HFFc6 (cell line): ENCODE data around the gene SLC35A4. TPM values are rescaled to one million over a fixed set of nuclear protein-coding genes. Genes with fewer than 3 reads are reported as not detected.

Experiments
- DNase-seq: peaks from one replicate; pipeline ENCODE4 v3.0.0-alpha.2; 2018
- H3K27ac Mint-ChIP-seq: 2 replicates; pipeline ENCODE4 v1.8.0; 2020; ENCODE audit warnings: mild to moderate bottlenecking, mixed read lengths
- H3K27me3 Mint-ChIP-seq: 2 replicates; pipeline ENCODE4 v1.8.0; 2021; ENCODE audit warnings: mild to moderate bottlenecking, moderate library complexity, mixed read lengths; ENCODE audit not compliant: insufficient read depth
- H3K36me3 Mint-ChIP-seq: 2 replicates; pipeline ENCODE4 v1.8.0; 2021; ENCODE audit warnings: low read depth, mixed read lengths
- H3K4me1 Mint-ChIP-seq: 2 replicates; pipeline ENCODE4 v1.8.0; 2020; ENCODE audit warnings: low read depth, mixed read lengths
- H3K4me3 Mint-ChIP-seq: 2 replicates; pipeline ENCODE4 v1.8.0; 2020; ENCODE audit warnings: mild to moderate bottlenecking, moderate library complexity, mixed read lengths
- H3K9me3 Mint-ChIP-seq: 2 replicates; pipeline ENCODE4 v1.8.0; 2020; ENCODE audit warnings: mild to moderate bottlenecking, mixed read lengths
- total RNA-seq, 6 experiments: library from RNA; stranded (reverse); fragmentation: NEBNext Ultra II Directional; extraction: Animal tissue kit (Norgen Biotek cat#: 25700); gene quantifications; 2 replicates in 1 of 6; 3 replicates in 5 of 6; pipeline ENCODE4 v1.2.3, GENCODE V29; 2021
- TF ChIP-seq, protein P1 (sequence below): fragments of 200-600 bp; sonication (generic); IDR thresholded peaks from 2 replicates; pipeline ENCODE4 v1.5.0; 2021; ENCODE audit warnings: antibody characterized with exemption, mild to moderate bottlenecking

Gene SLC35A4
- total RNA-seq, 6 experiments from 2014 or later: 64.1 to 72.8 (median 71.2) TPM

- peak overlapping the region; percentile 86 for H3K27ac Mint-ChIP-seq
- TF ChIP-seq, protein P1, sequence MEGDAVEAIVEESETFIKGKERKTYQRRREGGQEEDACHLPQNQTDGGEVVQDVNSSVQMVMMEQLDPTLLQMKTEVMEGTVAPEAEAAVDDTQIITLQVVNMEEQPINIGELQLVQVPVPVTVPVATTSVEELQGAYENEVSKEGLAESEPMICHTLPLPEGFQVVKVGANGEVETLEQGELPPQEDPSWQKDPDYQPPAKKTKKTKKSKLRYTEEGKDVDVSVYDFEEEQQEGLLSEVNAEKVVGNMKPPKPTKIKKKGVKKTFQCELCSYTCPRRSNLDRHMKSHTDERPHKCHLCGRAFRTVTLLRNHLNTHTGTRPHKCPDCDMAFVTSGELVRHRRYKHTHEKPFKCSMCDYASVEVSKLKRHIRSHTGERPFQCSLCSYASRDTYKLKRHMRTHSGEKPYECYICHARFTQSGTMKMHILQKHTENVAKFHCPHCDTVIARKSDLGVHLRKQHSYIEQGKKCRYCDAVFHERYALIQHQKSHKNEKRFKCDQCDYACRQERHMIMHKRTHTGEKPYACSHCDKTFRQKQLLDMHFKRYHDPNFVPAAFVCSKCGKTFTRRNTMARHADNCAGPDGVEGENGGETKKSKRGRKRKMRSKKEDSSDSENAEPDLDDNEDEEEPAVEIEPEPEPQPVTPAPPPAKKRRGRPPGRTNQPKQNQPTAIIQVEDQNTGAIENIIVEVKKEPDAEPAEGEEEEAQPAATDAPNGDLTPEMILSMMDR: no peak
- H3K4me3 Mint-ChIP-seq: peak overlapping the region; percentile 95
- no peak for DNase-seq
- H3K4me1 Mint-ChIP-seq: peaks cover 50% of the 10 kb centered on the region
- H3K36me3 Mint-ChIP-seq: peaks cover 44% of the 10 kb centered on the region
- no peaks in the 10 kb centered on the region for H3K9me3 Mint-ChIP-seq
- peaks cover 2% of the 10 kb centered on the region; the same call in 1 of the 2 replicates for H3K27me3 Mint-ChIP-seq
Measured at GRCh38 chr5:140555747-140556312, 8.8 kb upstream of the SLC35A4 start.

DNA sequence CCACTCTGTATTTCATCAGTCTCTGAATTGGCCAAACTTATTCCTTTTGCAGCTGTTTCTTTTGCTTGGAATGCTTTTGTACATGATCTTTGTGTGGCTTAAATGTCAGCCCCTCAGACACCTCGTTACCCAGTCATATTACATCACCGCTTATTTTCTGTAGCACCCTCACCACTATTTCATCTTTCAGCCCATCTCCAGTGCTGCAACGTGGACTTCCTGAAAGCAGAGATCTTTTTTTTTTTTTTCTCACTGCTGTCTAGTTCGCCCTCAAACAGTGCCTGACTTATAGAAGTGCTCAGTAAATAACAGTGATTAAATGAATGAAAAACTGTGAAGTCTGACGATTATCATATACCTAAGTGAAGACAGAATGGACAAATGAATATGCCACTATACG, 8.2 kb upstream of the SLC35A4 start:
- Mint-ChIP-seq H3K4me3 (peak overlapping the region; percentile 95), H3K27me3 (peaks cover 2% of the 10 kb centered on the region; the same call in 1 of the 2 replicates), H3K9me3 (no peaks in the 10 kb centered on the region), H3K36me3 (peaks cover 38% of the 10 kb centered on the region), H3K27ac (peak overlapping the region; percentile 86), H3K4me1 (peaks cover 50% of the 10 kb centered on the region)
- DNase-seq: no peak
- TF ChIP-seq, protein P1: no peak

DNA sequence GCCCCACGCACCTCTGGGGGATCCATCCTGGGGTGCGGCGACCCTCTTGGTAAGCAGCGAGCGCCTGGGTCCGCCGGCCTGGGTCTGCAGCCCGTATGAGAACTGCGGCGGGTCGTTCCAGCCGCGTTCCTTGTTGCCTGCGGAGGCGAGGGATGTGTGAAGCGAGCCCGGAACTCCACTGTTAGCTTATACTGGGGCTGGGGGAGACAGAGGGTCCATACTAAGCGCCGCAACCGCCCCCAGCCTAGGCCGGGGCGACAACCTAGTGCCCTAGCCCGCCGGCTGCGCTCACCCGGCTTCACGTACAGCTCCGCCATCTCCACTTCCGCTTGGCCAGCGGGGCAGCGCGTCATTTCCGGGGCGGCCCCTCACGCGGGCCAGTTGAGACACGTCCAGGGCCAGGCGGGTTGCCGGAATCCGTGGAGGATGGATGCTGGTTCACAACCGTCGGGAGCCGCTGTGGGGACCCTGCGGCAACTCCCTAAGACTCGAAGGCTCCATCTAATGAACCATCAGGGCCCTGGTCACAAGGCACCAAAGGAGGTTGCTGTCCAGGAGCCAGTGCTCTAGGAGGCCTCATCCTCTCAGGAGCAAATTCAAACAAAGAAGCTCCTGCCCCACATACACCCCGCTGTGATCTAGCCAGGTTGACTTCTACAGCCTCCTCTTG, 7.4 kb upstream of the SLC35A4 start, which contains the start of gene SRA1:
Gene SRA1, minus strand, starts transcription at position 338 of the 670 bp plus-strand sequence. Its CDS starts 21 bp downstream, at position 317.
- H3K9me3 Mint-ChIP-seq: no peaks in the 10 kb centered on the region
- TF ChIP-seq, protein P1: 0 out of 2 replicates have a peak, but pooled peaks have one; percentile 21
- DNase-seq: peak; percentile 87
- H3K4me1 Mint-ChIP-seq: peaks cover 50% of the 10 kb centered on the region
- H3K36me3 Mint-ChIP-seq: peaks cover 36% of the 10 kb centered on the region
- H3K27me3 Mint-ChIP-seq: peaks cover 2% of the 10 kb centered on the region; the same call in 1 of the 2 replicates
- peak within 1 kb of the TSS; percentile 95 for H3K4me3 Mint-ChIP-seq
- peak within 1 kb of the TSS; percentile 86 for H3K27ac Mint-ChIP-seq

- Mint-ChIP-seq H3K9me3 (no peaks in the 10 kb centered on the region), H3K36me3 (peaks cover 34% of the 10 kb centered on the region), H3K4me1 (peaks cover 47% of the 10 kb centered on the region), H3K4me3 (peak overlapping the region; percentile 95), H3K27me3 (peaks cover 2% of the 10 kb centered on the region; the same call in 1 of the 2 replicates), H3K27ac (peak overlapping the region; percentile 86)
- TF ChIP-seq, protein P1: no peak
- no peak for DNase-seq
Measured at GRCh38 chr5:140557965-140558364, 6.7 kb upstream of the SLC35A4 start.

- TF ChIP-seq, protein P1: no peak
- Mint-ChIP-seq H3K4me1 (peaks cover 47% of the 10 kb centered on the region), H3K27ac (peak overlapping the region; percentile 86; the same call in 1 of the 2 replicates), H3K27me3 (peaks cover 2% of the 10 kb centered on the region; the same call in 1 of the 2 replicates), H3K4me3 (no peak overlapping the region), H3K9me3 (no peaks in the 10 kb centered on the region), H3K36me3 (peaks cover 28% of the 10 kb centered on the region)
- no peak for DNase-seq
Measured at GRCh38 chr5:140558542-140558941, 6.1 kb upstream of the SLC35A4 start.
